ENCODE results near the gene POP7.
"Not testable (repeated sequence)": the region's sequence is repeated elsewhere in the genome, so short reads cannot be mapped to it uniquely, and the experiment has no call there.

Gene POP7

DNA sequence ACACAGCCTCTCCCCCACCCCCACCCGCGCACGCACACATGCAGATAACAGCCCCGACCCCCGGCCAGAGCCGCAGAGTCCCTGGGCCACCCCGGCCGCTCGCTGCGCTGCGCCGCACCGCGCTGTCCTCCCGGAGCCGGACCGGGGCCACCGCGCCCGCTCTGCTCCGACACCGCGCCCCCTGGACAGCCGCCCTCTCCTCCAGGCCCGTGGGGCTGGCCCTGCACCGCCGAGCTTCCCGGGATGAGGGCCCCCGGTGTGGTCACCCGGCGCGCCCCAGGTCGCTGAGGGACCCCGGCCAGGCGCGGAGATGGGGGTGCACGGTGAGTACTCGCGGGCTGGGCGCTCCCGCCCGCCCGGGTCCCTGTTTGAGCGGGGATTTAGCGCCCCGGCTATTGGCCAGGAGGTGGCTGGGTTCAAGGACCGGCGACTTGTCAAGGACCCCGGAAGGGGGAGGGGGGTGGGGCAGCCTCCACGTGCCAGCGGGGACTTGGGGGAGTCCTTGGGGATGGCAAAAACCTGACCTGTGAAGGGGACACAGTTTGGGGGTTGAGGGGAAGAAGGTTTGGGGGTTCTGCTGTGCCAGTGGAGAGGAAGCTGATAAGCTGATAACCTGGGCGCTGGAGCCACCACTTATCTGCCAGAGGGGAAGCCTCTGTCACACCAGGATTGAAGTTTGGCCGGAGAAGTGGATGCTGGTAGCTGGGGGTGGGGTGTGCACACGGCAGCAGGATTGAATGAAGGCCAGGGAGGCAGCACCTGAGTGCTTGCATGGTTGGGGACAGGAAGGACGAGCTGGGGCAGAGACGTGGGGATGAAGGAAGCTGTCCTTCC lies 15.0 kb downstream of the POP7 start:
- TF ChIP-seq, protein P1, sequence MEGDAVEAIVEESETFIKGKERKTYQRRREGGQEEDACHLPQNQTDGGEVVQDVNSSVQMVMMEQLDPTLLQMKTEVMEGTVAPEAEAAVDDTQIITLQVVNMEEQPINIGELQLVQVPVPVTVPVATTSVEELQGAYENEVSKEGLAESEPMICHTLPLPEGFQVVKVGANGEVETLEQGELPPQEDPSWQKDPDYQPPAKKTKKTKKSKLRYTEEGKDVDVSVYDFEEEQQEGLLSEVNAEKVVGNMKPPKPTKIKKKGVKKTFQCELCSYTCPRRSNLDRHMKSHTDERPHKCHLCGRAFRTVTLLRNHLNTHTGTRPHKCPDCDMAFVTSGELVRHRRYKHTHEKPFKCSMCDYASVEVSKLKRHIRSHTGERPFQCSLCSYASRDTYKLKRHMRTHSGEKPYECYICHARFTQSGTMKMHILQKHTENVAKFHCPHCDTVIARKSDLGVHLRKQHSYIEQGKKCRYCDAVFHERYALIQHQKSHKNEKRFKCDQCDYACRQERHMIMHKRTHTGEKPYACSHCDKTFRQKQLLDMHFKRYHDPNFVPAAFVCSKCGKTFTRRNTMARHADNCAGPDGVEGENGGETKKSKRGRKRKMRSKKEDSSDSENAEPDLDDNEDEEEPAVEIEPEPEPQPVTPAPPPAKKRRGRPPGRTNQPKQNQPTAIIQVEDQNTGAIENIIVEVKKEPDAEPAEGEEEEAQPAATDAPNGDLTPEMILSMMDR (IDR thresholded peaks at IDR 0.05; ENCODE audit: insufficient read depth, low read length, poor library complexity, severe bottlenecking) = no peak
- Histone ChIP-seq H3K4me3 (replicated peaks; ENCODE audit: low read depth, low read length) (no peak overlapping the region), H3K36me3 (ENCODE audit: control insufficient read depth, insufficient read depth, low read length) (no peaks in the 10 kb centered on the region), H3K27me3 (replicated peaks; ENCODE audit: control insufficient read depth, insufficient read depth, low read length) (peaks cover 1% of the 10 kb centered on the region)
- no peak for DNase-seq (ENCODE audit: extremely low read depth, insufficient read length)

DNA sequence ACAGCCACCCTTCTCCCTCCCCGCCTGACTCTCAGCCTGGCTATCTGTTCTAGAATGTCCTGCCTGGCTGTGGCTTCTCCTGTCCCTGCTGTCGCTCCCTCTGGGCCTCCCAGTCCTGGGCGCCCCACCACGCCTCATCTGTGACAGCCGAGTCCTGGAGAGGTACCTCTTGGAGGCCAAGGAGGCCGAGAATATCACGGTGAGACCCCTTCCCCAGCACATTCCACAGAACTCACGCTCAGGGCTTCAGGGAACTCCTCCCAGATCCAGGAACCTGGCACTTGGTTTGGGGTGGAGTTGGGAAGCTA lies 15.5 kb downstream of the POP7 start:
- DNase-seq (ENCODE audit: extremely low read depth, insufficient read length) = no peak
- no peak overlapping the region for H3K4me3 ChIP-seq (replicated peaks; ENCODE audit: low read depth, low read length)
- TF ChIP-seq, protein P1 (IDR thresholded peaks at IDR 0.05; ENCODE audit: insufficient read depth, low read length, poor library complexity, severe bottlenecking) = no peak

DNA sequence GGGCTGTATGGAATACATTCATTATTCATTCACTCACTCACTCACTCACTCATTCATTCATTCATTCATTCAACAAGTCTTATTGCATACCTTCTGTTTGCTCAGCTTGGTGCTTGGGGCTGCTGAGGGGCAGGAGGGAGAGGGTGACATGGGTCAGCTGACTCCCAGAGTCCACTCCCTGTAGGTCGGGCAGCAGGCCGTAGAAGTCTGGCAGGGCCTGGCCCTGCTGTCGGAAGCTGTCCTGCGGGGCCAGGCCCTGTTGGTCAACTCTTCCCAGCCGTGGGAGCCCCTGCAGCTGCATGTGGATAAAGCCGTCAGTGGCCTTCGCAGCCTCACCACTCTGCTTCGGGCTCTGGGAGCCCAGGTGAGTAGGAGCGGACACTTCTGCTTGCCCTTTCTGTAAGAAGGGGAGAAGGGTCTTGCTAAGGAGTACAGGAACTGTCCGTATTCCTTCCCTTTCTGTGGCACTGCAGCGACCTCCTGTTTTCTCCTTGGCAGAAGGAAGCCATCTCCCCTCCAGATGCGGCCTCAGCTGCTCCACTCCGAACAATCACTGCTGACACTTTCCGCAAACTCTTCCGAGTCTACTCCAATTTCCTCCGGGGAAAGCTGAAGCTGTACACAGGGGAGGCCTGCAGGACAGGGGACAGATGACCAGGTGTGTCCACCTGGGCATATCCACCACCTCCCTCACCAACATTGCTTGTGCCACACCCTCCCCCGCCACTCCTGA lies 16.7 kb downstream of the POP7 start:
- TF ChIP-seq, protein P1 (IDR thresholded peaks at IDR 0.05; ENCODE audit: insufficient read depth, low read length, poor library complexity, severe bottlenecking) = no peak
- Histone ChIP-seq H3K4me3 (replicated peaks; ENCODE audit: low read depth, low read length) (no peak overlapping the region), H3K27me3 (replicated peaks; ENCODE audit: control insufficient read depth, insufficient read depth, low read length) (peaks cover 1% of the 10 kb centered on the region)

More for the DNA sequence above, 15.5 kb downstream of the POP7 start:
- Histone ChIP-seq H3K27me3 (replicated peaks; ENCODE audit: control insufficient read depth, insufficient read depth, low read length) (peaks cover 1% of the 10 kb centered on the region), H3K36me3 (ENCODE audit: control insufficient read depth, insufficient read depth, low read length) (no peaks in the 10 kb centered on the region)

DNA sequence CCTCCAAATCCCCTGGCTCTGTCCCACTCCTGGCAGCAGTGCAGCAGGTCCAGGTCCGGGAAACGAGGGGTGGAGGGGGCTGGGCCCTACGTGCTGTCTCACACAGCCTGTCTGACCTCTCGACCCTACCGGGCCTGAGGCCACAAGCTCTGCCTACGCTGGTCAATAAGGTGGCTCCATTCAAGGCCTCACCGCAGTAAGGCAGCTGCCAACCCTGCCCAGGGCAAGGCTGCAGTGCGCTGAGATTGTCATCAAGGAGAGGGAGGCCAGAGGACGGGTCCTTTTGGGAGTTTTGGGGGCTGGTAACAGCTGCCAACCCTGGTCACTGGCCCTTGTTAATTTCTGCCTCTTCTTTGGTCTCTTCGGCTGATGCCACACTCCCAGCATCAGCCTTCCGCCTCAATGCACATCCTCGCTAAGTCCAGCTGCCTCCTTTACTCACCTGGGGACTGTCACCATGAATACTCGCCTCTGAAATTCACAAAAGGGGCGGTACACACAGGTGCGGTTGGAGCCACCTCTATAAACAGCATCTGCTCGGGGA lies 17.9 kb downstream of the POP7 start:
- Histone ChIP-seq H3K36me3 (ENCODE audit: control insufficient read depth, insufficient read depth, low read length) (no peaks in the 10 kb centered on the region), H3K4me3 (replicated peaks; ENCODE audit: low read depth, low read length) (no peak overlapping the region), H3K27me3 (replicated peaks; ENCODE audit: control insufficient read depth, insufficient read depth, low read length) (peaks cover 1% of the 10 kb centered on the region)
- TF ChIP-seq, protein P1 (IDR thresholded peaks at IDR 0.05; ENCODE audit: insufficient read depth, low read length, poor library complexity, severe bottlenecking) = no peak
- DNase-seq (ENCODE audit: extremely low read depth, insufficient read length) = no peak

More for the DNA sequence above, 16.7 kb downstream of the POP7 start:
- H3K36me3 ChIP-seq (ENCODE audit: control insufficient read depth, insufficient read depth, low read length) = no peaks in the 10 kb centered on the region
- no peak for DNase-seq (ENCODE audit: extremely low read depth, insufficient read length)

DNA sequence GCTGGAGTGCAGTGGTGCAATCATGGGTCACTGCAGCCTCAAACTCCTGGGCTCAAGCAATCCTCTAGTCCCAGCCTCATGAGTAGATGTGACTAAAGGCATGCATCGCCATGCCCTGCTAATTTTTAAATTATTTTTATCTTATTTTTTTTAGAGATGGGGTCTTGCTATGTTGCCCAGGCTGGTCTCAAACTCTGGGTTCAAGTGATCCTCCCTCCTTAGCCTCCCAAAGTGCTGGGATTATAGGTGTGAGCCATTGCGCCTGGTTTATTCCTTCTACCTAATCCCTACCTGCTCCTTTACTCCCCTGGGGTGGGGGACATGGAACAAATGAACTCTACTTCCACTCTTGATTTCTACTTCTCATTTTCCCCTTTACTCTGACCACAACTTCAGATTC lies 18.4 kb downstream of the POP7 start:
- not testable (repeated sequence) for H3K4me3 ChIP-seq (replicated peaks; ENCODE audit: low read depth, low read length); H3K27me3 ChIP-seq (replicated peaks; ENCODE audit: control insufficient read depth, insufficient read depth, low read length); H3K36me3 ChIP-seq (ENCODE audit: control insufficient read depth, insufficient read depth, low read length); DNase-seq (ENCODE audit: extremely low read depth, insufficient read length)
